22Rv1 (cell line): ENCODE results near the gene DOCK9.

Experiments
- ZFX ChIP-seq: fragments of 450-650 bp; IDR thresholded peaks from 2 replicates; pipeline ENCODE4 v1.6.1; 2017; ENCODE audit warnings: antibody characterized with exemption, borderline replicate concordance
- TF ChIP-seq, protein P1 (sequence below): fragments of 450-650 bp; IDR thresholded peaks from 2 replicates; pipeline ENCODE4 v1.5.1; 2017; ENCODE audit warnings: mild to moderate bottlenecking

DNA sequence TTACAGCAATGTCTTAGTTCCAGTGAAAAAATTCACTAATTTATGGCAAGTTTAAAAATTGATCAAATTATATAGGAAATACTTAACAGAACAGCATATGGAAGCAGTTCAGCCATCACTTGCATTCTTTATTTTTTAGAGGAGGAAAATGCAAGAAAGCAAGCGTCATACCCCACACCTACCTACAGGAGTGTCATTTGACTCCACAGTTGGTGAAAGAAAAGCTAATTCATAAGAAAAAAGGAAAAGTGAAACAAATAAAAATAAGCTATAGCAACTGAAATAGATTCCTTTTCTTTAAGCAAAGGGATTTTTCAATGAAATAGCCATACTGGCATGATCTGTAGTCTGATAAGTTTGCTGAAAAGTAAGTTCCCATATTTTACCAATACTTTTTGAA is 111.0 kb downstream of the DOCK9 start:
- TF ChIP-seq, protein P1, sequence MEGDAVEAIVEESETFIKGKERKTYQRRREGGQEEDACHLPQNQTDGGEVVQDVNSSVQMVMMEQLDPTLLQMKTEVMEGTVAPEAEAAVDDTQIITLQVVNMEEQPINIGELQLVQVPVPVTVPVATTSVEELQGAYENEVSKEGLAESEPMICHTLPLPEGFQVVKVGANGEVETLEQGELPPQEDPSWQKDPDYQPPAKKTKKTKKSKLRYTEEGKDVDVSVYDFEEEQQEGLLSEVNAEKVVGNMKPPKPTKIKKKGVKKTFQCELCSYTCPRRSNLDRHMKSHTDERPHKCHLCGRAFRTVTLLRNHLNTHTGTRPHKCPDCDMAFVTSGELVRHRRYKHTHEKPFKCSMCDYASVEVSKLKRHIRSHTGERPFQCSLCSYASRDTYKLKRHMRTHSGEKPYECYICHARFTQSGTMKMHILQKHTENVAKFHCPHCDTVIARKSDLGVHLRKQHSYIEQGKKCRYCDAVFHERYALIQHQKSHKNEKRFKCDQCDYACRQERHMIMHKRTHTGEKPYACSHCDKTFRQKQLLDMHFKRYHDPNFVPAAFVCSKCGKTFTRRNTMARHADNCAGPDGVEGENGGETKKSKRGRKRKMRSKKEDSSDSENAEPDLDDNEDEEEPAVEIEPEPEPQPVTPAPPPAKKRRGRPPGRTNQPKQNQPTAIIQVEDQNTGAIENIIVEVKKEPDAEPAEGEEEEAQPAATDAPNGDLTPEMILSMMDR, result no peak
- no peak for TF ChIP-seq ZFX
